Measurements from ENCODE around the gene CCDC68. TPM values are rescaled to one million over a fixed set of nuclear protein-coding genes. Genes with fewer than 3 reads are reported as not detected.
A peak's percentile ranks its signal among the peaks of the same experiment; 100 is the strongest.

CCDC68 gene
- total and polyA plus RNA-seq, 2 of the 13 experiments (the other 11 are each of a cell fraction or from before 2014, with no cell fraction given): 4.6 to 13.3 TPM

- POLR2A ChIA-PET: no interaction called here
- H2AFZ ChIP-seq (ENCODE audit: low read length): no peak overlapping the region
- no peaks in the 10 kb centered on the region for H3K9me3 ChIP-seq (ENCODE audit: low read length)
- no peaks in the 10 kb centered on the region for H3K36me3 ChIP-seq (replicated peaks in 1 of 2; ENCODE audit: control insufficient read depth in 1 of 2, insufficient read depth in 2 of 2, low read length in 2 of 2)
- ATAC-seq (no peak), DNase-seq (ENCODE audit: low spot score) (no peak), FAIRE-seq (no peak)
- H3K79me2 ChIP-seq (ENCODE audit: insufficient read depth, low read length): no peaks in the 10 kb centered on the region
- BruUV-seq (replicated peaks): no TSS peak
- peak; percentile 49; the same call in 1 of the 2 replicates for TF ChIP-seq MAFF (IDR thresholded peaks at IDR 0.05; ENCODE audit: low read depth, low read length)
- TF ChIP-seq MAFK (conservative IDR thresholded peaks at IDR 0.05 in 1 of 2, IDR thresholded peaks at IDR 0.05 in 1 of 2; ENCODE audit: low read length in 2 of 2): peak; percentile 34 to 74; a peak in 3 of 4 replicates
- TF ChIP-seq FOXP4 (CRISPR knock-in tag; IDR thresholded peaks at IDR 0.05): no peak
- peak; percentile 89 for TF ChIP-seq NFE2L2 (IDR thresholded peaks at IDR 0.05; ENCODE audit: low read length)
- H3K4me3 ChIP-seq (replicated peaks in 1 of 3; ENCODE audit: insufficient read depth in 1 of 3, low read depth in 2 of 3, low read length in 3 of 3): no peak overlapping the region
- H3K4me2 ChIP-seq (ENCODE audit: low read depth, low read length): no peak overlapping the region
- H4K20me1 ChIP-seq (ENCODE audit: insufficient read depth, low read length): no peaks in the 10 kb centered on the region
- peaks cover 0 to 6% of the 10 kb centered on the region in 2 experiments; a peak in 1 of 5 replicates for H3K27me3 ChIP-seq (ENCODE audit: control insufficient read depth in 1 of 2, insufficient read depth in 2 of 2, low read length in 2 of 2)
- CTCF ChIA-PET (ENCODE audit: low intra/inter-chr PET ratio, low total read pairs): no interaction called here
- no peak overlapping the region for H3K9ac ChIP-seq (ENCODE audit: insufficient read depth, low read depth, low read length)
- H3K27ac ChIP-seq (ENCODE audit: extremely low read length, insufficient read depth, low read length): no peak overlapping the region
- no peaks in the 10 kb centered on the region for H3K4me1 ChIP-seq (ENCODE audit: insufficient read depth, low read length)
- 86% methylated on average over 2 of the region's 2 CpGs for WGBS (ENCODE audit: low lambda C conversion rate)
- intact Hi-C loops (cut with micrococcal nuclease; ENCODE audit: unreplicated experiment) (no loop called here), in situ Hi-C loops (cut with HindIII; ENCODE audit: extremely low pct_ligation_motif_present, low pct_unique_long_range_greater_than_20kb) (no loop called here)
Observed at GRCh38 chr18:54975598-54975997, 16.3 kb upstream of the CCDC68 start.

- in situ Hi-C loops (cut with HindIII; ENCODE audit: extremely low pct_ligation_motif_present, low pct_unique_long_range_greater_than_20kb): no loop called here
- WGBS (ENCODE audit: low lambda C conversion rate): 50% methylated on average over 7 of the region's 7 CpGs
- no peak for DNase-seq (ENCODE audit: low spot score)
- TF ChIP-seq PRDM15 (CRISPR knock-in tag; IDR thresholded peaks at IDR 0.05) (no peak), ZNF577 (CRISPR knock-in tag; IDR thresholded peaks at IDR 0.05; ENCODE audit: borderline replicate concordance, low read depth) (no peak), TIGD3 (CRISPR knock-in tag; IDR thresholded peaks at IDR 0.05; ENCODE audit: borderline replicate concordance) (no peak), ZNF44 (CRISPR knock-in tag; IDR thresholded peaks at IDR 0.05) (no peak), SMARCE1 (IDR thresholded peaks at IDR 0.05; ENCODE audit: borderline replicate concordance) (no peak), NR3C1 (CRISPR knock-in tag; IDR thresholded peaks at IDR 0.05) (no peak)
Observed at GRCh38 chr18:54973046-54973445, 13.8 kb upstream of the CCDC68 start.

More at GRCh38 chr18:54973046-54973445, 13.8 kb upstream of the CCDC68 start:
- no TSS peak for BruUV-seq (replicated peaks)
- Histone ChIP-seq H3K9ac (ENCODE audit: insufficient read depth, low read depth, low read length) (no peak overlapping the region), H4K20me1 (ENCODE audit: insufficient read depth, low read length) (no peaks in the 10 kb centered on the region), H3K4me1 (ENCODE audit: insufficient read depth, low read length) (no peaks in the 10 kb centered on the region), H3K36me3 (replicated peaks in 1 of 2; ENCODE audit: control insufficient read depth in 1 of 2, insufficient read depth in 2 of 2, low read length in 2 of 2) (no peaks in the 10 kb centered on the region), H3K27me3 (ENCODE audit: control insufficient read depth in 1 of 2, insufficient read depth in 2 of 2, low read length in 2 of 2) (peaks cover 0 to 3% of the 10 kb centered on the region in 2 experiments; a peak in 1 of 5 replicates), H3K9me3 (ENCODE audit: low read length) (no peaks in the 10 kb centered on the region), H3K79me2 (ENCODE audit: insufficient read depth, low read length) (no peaks in the 10 kb centered on the region), H3K4me2 (ENCODE audit: low read depth, low read length) (no peak overlapping the region), H3K4me3 (replicated peaks in 1 of 3; ENCODE audit: insufficient read depth in 1 of 3, low read depth in 2 of 3, low read length in 3 of 3) (no peak overlapping the region), H2AFZ (ENCODE audit: low read length) (no peak overlapping the region), H3K27ac (ENCODE audit: extremely low read length, insufficient read depth, low read length) (no peak overlapping the region)
- intact Hi-C loops (cut with micrococcal nuclease; ENCODE audit: unreplicated experiment): no loop called here
- no peak for ATAC-seq
- POLR2A ChIA-PET: no interaction called here
- CTCF ChIA-PET (ENCODE audit: low intra/inter-chr PET ratio, low total read pairs): no interaction called here
- no peak for FAIRE-seq

Data from HepG2 (cell line).